ENCODE measurements around the gene RBM23. TPM values are rescaled to one million over a fixed set of nuclear protein-coding genes. Genes with fewer than 3 reads are reported as not detected.

Gene RBM23
- polyA plus RNA-seq, 2 of the 4 experiments (the other 2 are of a cell fraction), result 65.8 to 68.0 TPM

DNA sequence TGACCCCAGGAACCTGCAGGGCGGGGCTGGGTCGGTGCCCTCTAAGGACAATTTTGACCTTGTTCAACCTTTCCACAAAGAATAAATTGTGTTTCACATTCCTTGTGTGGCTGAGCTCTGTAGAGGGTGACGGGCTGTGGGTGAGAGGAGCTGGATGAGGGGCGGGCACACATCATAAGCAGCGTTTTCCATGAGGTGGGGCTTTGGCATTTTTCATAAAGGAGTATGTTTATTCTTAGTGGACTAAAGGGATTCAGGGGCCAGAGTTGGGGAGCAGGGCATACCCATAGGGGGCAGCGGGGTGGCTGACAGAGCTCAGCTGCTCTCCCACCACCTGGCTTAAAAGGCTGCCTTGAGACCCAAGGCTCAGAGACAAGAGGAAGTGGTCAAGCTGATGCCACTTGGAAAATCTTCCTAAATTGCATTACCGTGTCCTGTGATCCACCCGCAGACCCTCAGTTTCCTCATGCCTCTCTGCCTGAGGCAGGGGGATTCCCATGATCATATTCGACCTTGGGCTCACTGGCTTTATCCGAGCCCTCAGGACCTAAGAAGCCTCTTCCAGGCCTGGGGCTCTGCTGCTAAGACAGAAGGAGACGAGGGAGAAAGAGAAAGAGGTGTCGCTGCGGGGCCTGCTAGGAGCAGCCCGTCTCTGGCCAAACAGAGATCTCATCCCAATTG is 71.1 kb downstream of the RBM23 start:
- DNase-seq (ENCODE audit: low read depth in 1 of 2, low spot score in 1 of 2), result no peak
- no peak for TF ChIP-seq JUN (IDR thresholded peaks at IDR 0.05)
- no peak for TF ChIP-seq SMC3 (IDR thresholded peaks at IDR 0.05)
- TF ChIP-seq HOXB5 (CRISPR knock-in tag; IDR thresholded peaks at IDR 0.05), result no peak
- TF ChIP-seq CHD2 (IDR thresholded peaks at IDR 0.05; ENCODE audit: low read length, partially characterized antibody), result no peak
- TF ChIP-seq MAX (IDR thresholded peaks at IDR 0.05), result no peak
- H3K27ac ChIP-seq, result peak overlapping the region in 1 of 2 experiments; percentile 36; a peak in 1 of 6 replicates
- no peak for FAIRE-seq
- no peak overlapping the region for H3K4me2 ChIP-seq
- H3K4me1 ChIP-seq, result peaks cover 2% of the 10 kb centered on the region; the same call in 2 of the 3 replicates
- ATAC-seq, result no peak; a peak in 1 of 6 replicates
- no peaks in the 10 kb centered on the region for H3K9me3 ChIP-seq
- no peak overlapping the region for H3K4me3 ChIP-seq
- ChIA-PET CTCF (interaction anchor here (0.7 to 9.9 kb wide), 7 partner anchors 8 to 429 kb away, joined by 3 to 259 read pairs (median 9); partner anchors contain the start of genes LRP10 and MMP14), POLR2A (no interaction called here)
- WGBS (ENCODE audit: missing lambda C conversion rate), result 83% methylated on average over 14 of the region's 14 CpGs

GRCh38 chr14:22846811-22847307 is 72.1 kb downstream of the RBM23 start:
- ATAC-seq, result no peak
- peak overlapping the region in 1 of 2 experiments; percentile 26; a peak in 2 of 6 replicates for H3K27ac ChIP-seq

GRCh38 chr14:22845821-22846625 is 72.9 kb downstream of the RBM23 start:
- H3K27ac ChIP-seq, result no peak overlapping the region
- 83% methylated on average over 26 of the region's 26 CpGs for WGBS (ENCODE audit: missing lambda C conversion rate)
- H3K4me2 ChIP-seq, result no peak overlapping the region
- no peak for DNase-seq (ENCODE audit: low read depth in 1 of 2, low spot score in 1 of 2)
- no peak overlapping the region for H3K4me3 ChIP-seq
- POLR2A ChIA-PET, result no interaction called here
- CTCF ChIA-PET, result interaction anchor here (0.5 to 14.1 kb wide), 9 partner anchors 6 to 420 kb away, joined by 3 to 259 read pairs (median 9); partner anchors contain the start of gene LRP10
- no peaks in the 10 kb centered on the region for H3K9me3 ChIP-seq
- FAIRE-seq, result no peak
- no peak for ATAC-seq
- no peaks in the 10 kb centered on the region for H3K4me1 ChIP-seq
- TF ChIP-seq ZNF302 (CRISPR knock-in tag; IDR thresholded peaks at IDR 0.05) (no peak), HOXB13 (CRISPR knock-in tag; IDR thresholded peaks at IDR 0.05; ENCODE audit: low read depth) (no peak), REST (IDR thresholded peaks at IDR 0.05) (no peak), TFCP2L1 (CRISPR knock-in tag; IDR thresholded peaks at IDR 0.05) (no peak), KDM5A (IDR thresholded peaks at IDR 0.05) (no peak)

More at GRCh38 chr14:22846811-22847307, 72.1 kb downstream of the RBM23 start:
- CTCF ChIA-PET, result interaction anchor here (0.5 to 9.9 kb wide), 4 partner anchors 20 to 340 kb away, joined by 4 to 259 read pairs (median 76); partner anchors contain the start of gene LRP10
- no peak for DNase-seq (ENCODE audit: low read depth in 1 of 2, low spot score in 1 of 2)
- H3K9me3 ChIP-seq, result no peaks in the 10 kb centered on the region
- POLR2A ChIA-PET, result no interaction called here
- H3K4me3 ChIP-seq, result no peak overlapping the region
- WGBS (ENCODE audit: missing lambda C conversion rate), result 68% methylated on average over 11 of the region's 11 CpGs
- no peak for TF ChIP-seq SMC3 (IDR thresholded peaks at IDR 0.05)
- TF ChIP-seq EHF (CRISPR knock-in tag; IDR thresholded peaks at IDR 0.05), result no peak
- no peak for TF ChIP-seq ZSCAN20 (CRISPR knock-in tag; IDR thresholded peaks at IDR 0.05)
- TF ChIP-seq, protein P1, sequence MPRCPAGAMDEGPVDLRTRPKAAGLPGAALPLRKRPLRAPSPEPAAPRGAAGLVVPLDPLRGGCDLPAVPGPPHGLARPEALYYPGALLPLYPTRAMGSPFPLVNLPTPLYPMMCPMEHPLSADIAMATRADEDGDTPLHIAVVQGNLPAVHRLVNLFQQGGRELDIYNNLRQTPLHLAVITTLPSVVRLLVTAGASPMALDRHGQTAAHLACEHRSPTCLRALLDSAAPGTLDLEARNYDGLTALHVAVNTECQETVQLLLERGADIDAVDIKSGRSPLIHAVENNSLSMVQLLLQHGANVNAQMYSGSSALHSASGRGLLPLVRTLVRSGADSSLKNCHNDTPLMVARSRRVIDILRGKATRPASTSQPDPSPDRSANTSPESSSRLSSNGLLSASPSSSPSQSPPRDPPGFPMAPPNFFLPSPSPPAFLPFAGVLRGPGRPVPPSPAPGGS (IDR thresholded peaks at IDR 0.05), result no peak
- TF ChIP-seq, protein P2, sequence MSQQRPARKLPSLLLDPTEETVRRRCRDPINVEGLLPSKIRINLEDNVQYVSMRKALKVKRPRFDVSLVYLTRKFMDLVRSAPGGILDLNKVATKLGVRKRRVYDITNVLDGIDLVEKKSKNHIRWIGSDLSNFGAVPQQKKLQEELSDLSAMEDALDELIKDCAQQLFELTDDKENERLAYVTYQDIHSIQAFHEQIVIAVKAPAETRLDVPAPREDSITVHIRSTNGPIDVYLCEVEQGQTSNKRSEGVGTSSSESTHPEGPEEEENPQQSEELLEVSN (IDR thresholded peaks at IDR 0.05; ENCODE audit: borderline replicate concordance, low read depth), result no peak
- TF ChIP-seq CHD2 (IDR thresholded peaks at IDR 0.05; ENCODE audit: low read length, partially characterized antibody), result no peak
- no peak for TF ChIP-seq FOXS1 (CRISPR knock-in tag; IDR thresholded peaks at IDR 0.05)
- no peak for TF ChIP-seq JUNB (IDR thresholded peaks at IDR 0.05)
- no peak for TF ChIP-seq ZNF302 (CRISPR knock-in tag; IDR thresholded peaks at IDR 0.05)
- TF ChIP-seq POLR2AphosphoS2 (conservative IDR thresholded peaks at IDR 0.05; ENCODE audit: low read length), result no peak
- no peak for TF ChIP-seq RCOR1 (IDR thresholded peaks at IDR 0.05; ENCODE audit: low read depth, low read length)
- no peaks in the 10 kb centered on the region for H3K4me1 ChIP-seq
- FAIRE-seq, result no peak
- H3K4me2 ChIP-seq, result no peak overlapping the region
